ENCODE data around the gene MGAT4B. TPM values are rescaled to one million over a fixed set of nuclear protein-coding genes. Genes with fewer than 3 reads are reported as not detected.

MGAT4B gene
- total RNA-seq, 1 donor from 2014 or later: 131 TPM

DNA sequence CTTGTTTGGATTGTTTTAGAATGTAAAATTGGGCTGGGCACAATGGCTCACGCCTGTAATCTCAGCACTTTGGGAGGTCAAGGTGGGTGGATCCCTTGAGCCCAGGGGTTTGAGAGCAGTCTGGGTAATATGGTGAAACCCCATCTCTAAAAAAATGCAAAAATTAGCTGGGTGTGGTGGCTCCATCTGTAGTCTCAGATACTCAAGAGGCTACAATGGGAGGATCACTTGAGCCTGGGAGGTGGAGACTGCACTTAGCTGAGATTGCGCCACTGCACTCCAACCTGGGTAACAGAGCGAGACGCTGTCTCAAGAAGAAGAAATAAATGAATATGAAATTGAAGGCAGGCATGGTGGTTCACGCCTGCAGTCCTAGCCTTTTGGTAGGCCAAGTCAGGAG, 52.7 kb downstream of the MGAT4B start:
- TF ChIP-seq, protein P1, sequence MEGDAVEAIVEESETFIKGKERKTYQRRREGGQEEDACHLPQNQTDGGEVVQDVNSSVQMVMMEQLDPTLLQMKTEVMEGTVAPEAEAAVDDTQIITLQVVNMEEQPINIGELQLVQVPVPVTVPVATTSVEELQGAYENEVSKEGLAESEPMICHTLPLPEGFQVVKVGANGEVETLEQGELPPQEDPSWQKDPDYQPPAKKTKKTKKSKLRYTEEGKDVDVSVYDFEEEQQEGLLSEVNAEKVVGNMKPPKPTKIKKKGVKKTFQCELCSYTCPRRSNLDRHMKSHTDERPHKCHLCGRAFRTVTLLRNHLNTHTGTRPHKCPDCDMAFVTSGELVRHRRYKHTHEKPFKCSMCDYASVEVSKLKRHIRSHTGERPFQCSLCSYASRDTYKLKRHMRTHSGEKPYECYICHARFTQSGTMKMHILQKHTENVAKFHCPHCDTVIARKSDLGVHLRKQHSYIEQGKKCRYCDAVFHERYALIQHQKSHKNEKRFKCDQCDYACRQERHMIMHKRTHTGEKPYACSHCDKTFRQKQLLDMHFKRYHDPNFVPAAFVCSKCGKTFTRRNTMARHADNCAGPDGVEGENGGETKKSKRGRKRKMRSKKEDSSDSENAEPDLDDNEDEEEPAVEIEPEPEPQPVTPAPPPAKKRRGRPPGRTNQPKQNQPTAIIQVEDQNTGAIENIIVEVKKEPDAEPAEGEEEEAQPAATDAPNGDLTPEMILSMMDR (IDR thresholded peaks at IDR 0.05; ENCODE audit: unreplicated experiment): no peak

DNA sequence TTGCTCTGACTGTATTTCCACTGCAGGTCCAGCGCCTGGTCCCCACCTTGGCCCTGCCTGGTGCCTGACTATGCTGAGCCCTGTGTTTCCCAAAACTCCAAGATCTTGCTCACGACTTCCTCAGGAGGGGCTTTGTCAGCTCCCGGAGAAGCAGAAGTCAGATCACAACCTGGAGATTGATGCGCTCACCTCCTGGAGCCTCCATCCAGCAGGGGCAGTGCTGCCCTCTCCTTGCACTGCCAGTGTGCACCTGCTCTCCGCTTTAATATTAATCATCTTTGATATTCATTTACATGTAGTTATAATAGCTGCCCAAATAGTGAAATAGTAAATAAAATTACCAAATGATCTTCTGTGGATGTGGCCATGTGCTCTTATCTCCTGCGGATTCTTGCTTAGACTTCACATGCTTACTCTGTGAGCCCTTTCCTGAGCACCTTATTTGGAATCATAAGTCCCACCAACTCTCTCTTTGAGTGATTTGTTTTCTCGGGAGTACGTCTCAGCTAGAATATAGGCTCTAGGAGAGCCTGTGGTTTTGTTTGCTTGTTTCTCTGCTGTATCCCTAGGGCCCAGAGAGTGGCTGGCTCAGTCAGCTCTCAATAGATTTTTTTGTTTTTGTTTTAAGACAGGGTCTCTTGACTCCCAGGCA, 56.7 kb downstream of the MGAT4B start:
- H3K27ac Mint-ChIP-seq: peak overlapping the region; percentile 72
- TF ChIP-seq, protein P1 (IDR thresholded peaks at IDR 0.05; ENCODE audit: unreplicated experiment): no peak
- no peak overlapping the region for H3K4me3 Mint-ChIP-seq
- peaks cover 21% of the 10 kb centered on the region for H3K36me3 Mint-ChIP-seq
- H3K9me3 Mint-ChIP-seq: peaks cover 6% of the 10 kb centered on the region
- no peaks in the 10 kb centered on the region for H3K27me3 Mint-ChIP-seq (ENCODE audit: low read depth)
- DNase-seq (ENCODE audit: low spot score in 2 of 2, unreplicated experiment in 2 of 2): no peak
- peaks cover 15% of the 10 kb centered on the region for H3K4me1 Mint-ChIP-seq

More for the DNA sequence above, 52.7 kb downstream of the MGAT4B start:
- H3K27me3 Mint-ChIP-seq (ENCODE audit: low read depth): no peaks in the 10 kb centered on the region
- H3K27ac Mint-ChIP-seq: peak overlapping the region; percentile 14
- H3K9me3 Mint-ChIP-seq: no peaks in the 10 kb centered on the region
- H3K36me3 Mint-ChIP-seq: peaks cover 8% of the 10 kb centered on the region
- peaks cover 25% of the 10 kb centered on the region for H3K4me1 Mint-ChIP-seq
- DNase-seq (ENCODE audit: low spot score in 2 of 2, unreplicated experiment in 2 of 2): no peak
- H3K4me3 Mint-ChIP-seq: no peak overlapping the region

DNA sequence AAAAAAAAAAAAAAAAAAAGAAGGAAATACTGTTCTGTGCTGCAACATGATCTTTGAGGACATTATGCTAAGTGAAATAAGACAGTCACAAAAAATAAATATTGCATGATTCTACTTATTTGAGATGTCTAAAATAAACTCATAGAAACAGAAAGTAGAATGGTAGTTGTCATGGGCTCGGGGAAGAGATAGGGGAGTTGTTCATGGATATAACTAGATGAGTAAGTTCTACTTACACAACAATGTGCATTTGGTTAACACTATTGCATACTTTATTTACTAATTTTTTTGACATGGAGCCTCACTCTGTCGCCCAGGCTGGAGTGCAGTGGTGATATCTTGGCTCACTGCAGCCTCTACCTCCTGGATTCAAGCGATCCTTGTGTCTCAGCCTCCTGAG, 58.9 kb downstream of the MGAT4B start:
- H3K27ac Mint-ChIP-seq: no peak overlapping the region
- H3K36me3 Mint-ChIP-seq: peaks cover 21% of the 10 kb centered on the region
- peaks cover 6% of the 10 kb centered on the region for H3K9me3 Mint-ChIP-seq
- no peaks in the 10 kb centered on the region for H3K27me3 Mint-ChIP-seq (ENCODE audit: low read depth)
- DNase-seq (ENCODE audit: low spot score in 2 of 2, unreplicated experiment in 2 of 2): no peak
- peaks cover under 1% of the 10 kb centered on the region for H3K4me1 Mint-ChIP-seq
- no peak overlapping the region for H3K4me3 Mint-ChIP-seq
- TF ChIP-seq, protein P1 (IDR thresholded peaks at IDR 0.05; ENCODE audit: unreplicated experiment): no peak

Small RNA genes within 50 kb of the gene (microRNA-seq; reads per million reads assigned to microRNA genes)
- 36.1 reads per million, percentile 54 among the genes with 10 or more reads in this experiment for gene MIR1229

Other genes starting within 250 kb of the MGAT4B start
- gene HNRNPH1, start 183.2 kb downstream of the MGAT4B start, total RNA-seq: 1,105 to 1,117 TPM (median 1,115 TPM) in 3 replicates
- 0.47 TPM in 1 of 3 replicates, not detected in the others for gene CBY3, start 125.8 kb downstream of the MGAT4B start, total RNA-seq
- gene CANX, start 107.9 kb downstream of the MGAT4B start, total RNA-seq: 487 to 514 TPM (median 500 TPM) in 3 replicates
- 47.6 to 50.6 TPM (median 49.6 TPM) in 3 replicates for gene MAML1, start 74.0 kb downstream of the MGAT4B start, total RNA-seq
- 4.7 to 5.2 TPM (median 5.0 TPM) in 3 replicates for gene LTC4S, start 12.9 kb downstream of the MGAT4B start, total RNA-seq
- gene SQSTM1, start 14.0 kb upstream of the MGAT4B start, total RNA-seq: 145 to 149 TPM (median 146 TPM) in 3 replicates
- 44.1 to 48.2 TPM (median 47.0 TPM) in 3 replicates for gene MRNIP, start 52.0 kb upstream of the MGAT4B start, total RNA-seq
- gene TBC1D9B, start 101.0 kb upstream of the MGAT4B start, total RNA-seq: 131 to 139 TPM (median 139 TPM) in 3 replicates

Data from mesothelial cell of epicardium (in vitro differentiated cells).